ENCODE measurements around the gene AFF3.

The AFF3 gene

GRCh38 chr2:99890568-99891427 lies 251.6 kb downstream of the AFF3 start:
- no peak for TF ChIP-seq TCF4 (CRISPR knock-in tag; IDR thresholded peaks at IDR 0.05; ENCODE audit: borderline replicate concordance)
- TF ChIP-seq ARNTL (CRISPR knock-in tag; IDR thresholded peaks at IDR 0.05; ENCODE audit: borderline replicate concordance, low read depth) = no peak
- TF ChIP-seq ZFP3 (CRISPR knock-in tag; IDR thresholded peaks at IDR 0.05) = no peak
- no peak for TF ChIP-seq ZFP30 (CRISPR knock-in tag; IDR thresholded peaks at IDR 0.05)
- TF ChIP-seq, protein P1, sequence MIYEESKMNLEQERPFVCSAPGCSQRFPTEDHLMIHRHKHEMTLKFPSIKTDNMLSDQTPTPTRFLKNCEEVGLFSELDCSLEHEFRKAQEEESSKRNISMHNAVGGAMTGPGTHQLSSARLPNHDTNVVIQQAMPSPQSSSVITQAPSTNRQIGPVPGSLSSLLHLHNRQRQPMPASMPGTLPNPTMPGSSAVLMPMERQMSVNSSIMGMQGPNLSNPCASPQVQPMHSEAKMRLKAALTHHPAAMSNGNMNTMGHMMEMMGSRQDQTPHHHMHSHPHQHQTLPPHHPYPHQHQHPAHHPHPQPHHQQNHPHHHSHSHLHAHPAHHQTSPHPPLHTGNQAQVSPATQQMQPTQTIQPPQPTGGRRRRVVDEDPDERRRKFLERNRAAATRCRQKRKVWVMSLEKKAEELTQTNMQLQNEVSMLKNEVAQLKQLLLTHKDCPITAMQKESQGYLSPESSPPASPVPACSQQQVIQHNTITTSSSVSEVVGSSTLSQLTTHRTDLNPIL (CRISPR knock-in tag; IDR thresholded peaks at IDR 0.05; ENCODE audit: low read depth) = no peak
- no peak for TF ChIP-seq CSDC2 (CRISPR knock-in tag; IDR thresholded peaks at IDR 0.05)
- TF ChIP-seq POU6F1 (CRISPR knock-in tag; IDR thresholded peaks at IDR 0.05; ENCODE audit: borderline replicate concordance, low read depth) = no peak
- no peak for TF ChIP-seq OSR1 (CRISPR knock-in tag; IDR thresholded peaks at IDR 0.05)
- TF ChIP-seq ZC3H10 (CRISPR knock-in tag; IDR thresholded peaks at IDR 0.05) = no peak
- TF ChIP-seq ESRRG (CRISPR knock-in tag; IDR thresholded peaks at IDR 0.05) = no peak
- TF ChIP-seq ZNF565 (CRISPR knock-in tag; conservative IDR thresholded peaks at IDR 0.05; ENCODE audit: low read depth) = no peak
- no peak for TF ChIP-seq SNAI2 (CRISPR knock-in tag; IDR thresholded peaks at IDR 0.05)
- TF ChIP-seq RARB (CRISPR knock-in tag; IDR thresholded peaks at IDR 0.05) = no peak
- no peak for TF ChIP-seq ZNF70 (CRISPR knock-in tag; IDR thresholded peaks at IDR 0.05)
- TF ChIP-seq PPARA (CRISPR knock-in tag; IDR thresholded peaks at IDR 0.05; ENCODE audit: borderline replicate concordance) = no peak
- no peak for TF ChIP-seq ZNF8 (CRISPR knock-in tag; IDR thresholded peaks at IDR 0.05)
- TF ChIP-seq CSRNP3 (CRISPR knock-in tag; IDR thresholded peaks at IDR 0.05) = no peak
- TF ChIP-seq TOX (CRISPR knock-in tag; IDR thresholded peaks at IDR 0.05; ENCODE audit: borderline replicate concordance) = no peak
- ATAC-seq = no peak

DNA sequence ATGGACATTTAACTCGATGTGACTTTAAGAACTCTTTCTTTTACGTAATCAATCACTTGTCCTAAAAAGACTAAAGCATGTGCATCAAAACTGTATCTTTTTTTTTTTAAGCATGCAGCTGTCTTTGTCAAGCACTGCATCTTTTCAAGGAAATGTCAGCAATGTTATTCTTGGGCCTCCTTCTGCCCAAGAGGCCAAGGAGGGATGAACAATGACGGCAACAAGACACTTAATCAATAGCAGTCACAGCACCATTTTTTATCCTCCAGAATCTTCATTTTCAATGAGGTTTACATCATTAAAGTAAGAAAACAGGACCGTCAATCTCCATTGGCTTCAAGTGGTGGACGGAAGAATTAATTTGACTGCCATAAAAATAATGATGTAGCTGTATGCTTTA lies 253.8 kb downstream of the AFF3 start:
- no peak for TF ChIP-seq CSDC2 (CRISPR knock-in tag; IDR thresholded peaks at IDR 0.05)
- 0 out of 2 replicates have a peak, but pooled peaks have one; percentile 17 for TF ChIP-seq ISL1 (CRISPR knock-in tag; IDR thresholded peaks at IDR 0.05)
- TF ChIP-seq, protein P2, sequence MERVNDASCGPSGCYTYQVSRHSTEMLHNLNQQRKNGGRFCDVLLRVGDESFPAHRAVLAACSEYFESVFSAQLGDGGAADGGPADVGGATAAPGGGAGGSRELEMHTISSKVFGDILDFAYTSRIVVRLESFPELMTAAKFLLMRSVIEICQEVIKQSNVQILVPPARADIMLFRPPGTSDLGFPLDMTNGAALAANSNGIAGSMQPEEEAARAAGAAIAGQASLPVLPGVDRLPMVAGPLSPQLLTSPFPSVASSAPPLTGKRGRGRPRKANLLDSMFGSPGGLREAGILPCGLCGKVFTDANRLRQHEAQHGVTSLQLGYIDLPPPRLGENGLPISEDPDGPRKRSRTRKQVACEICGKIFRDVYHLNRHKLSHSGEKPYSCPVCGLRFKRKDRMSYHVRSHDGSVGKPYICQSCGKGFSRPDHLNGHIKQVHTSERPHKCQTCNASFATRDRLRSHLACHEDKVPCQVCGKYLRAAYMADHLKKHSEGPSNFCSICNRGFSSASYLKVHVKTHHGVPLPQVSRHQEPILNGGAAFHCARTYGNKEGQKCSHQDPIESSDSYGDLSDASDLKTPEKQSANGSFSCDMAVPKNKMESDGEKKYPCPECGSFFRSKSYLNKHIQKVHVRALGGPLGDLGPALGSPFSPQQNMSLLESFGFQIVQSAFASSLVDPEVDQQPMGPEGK (CRISPR knock-in tag; IDR thresholded peaks at IDR 0.05; ENCODE audit: borderline replicate concordance) = no peak
- TF ChIP-seq TCF4 (CRISPR knock-in tag; IDR thresholded peaks at IDR 0.05; ENCODE audit: borderline replicate concordance) = no peak

GRCh38 chr2:99886418-99886817 lies 256.0 kb downstream of the AFF3 start:
- TF ChIP-seq ISL1 (CRISPR knock-in tag; IDR thresholded peaks at IDR 0.05) = no peak
- TF ChIP-seq TCF4 (CRISPR knock-in tag; IDR thresholded peaks at IDR 0.05; ENCODE audit: borderline replicate concordance) = no peak
- no peak for TF ChIP-seq OSR1 (CRISPR knock-in tag; IDR thresholded peaks at IDR 0.05)
- TF ChIP-seq ESRRG (CRISPR knock-in tag; IDR thresholded peaks at IDR 0.05) = no peak
- no peak for TF ChIP-seq TSHZ2 (CRISPR knock-in tag; IDR thresholded peaks at IDR 0.05)
- no peak for TF ChIP-seq RARB (CRISPR knock-in tag; IDR thresholded peaks at IDR 0.05)
- ATAC-seq = no peak

More for the DNA sequence above, 253.8 kb downstream of the AFF3 start:
- no peak for ATAC-seq

Measured in SK-N-SH treated with all-trans-retinoic acid at 6 μM for 48 hours (cell line).